Suprapubic skin (tissue), 4 donors: ENCODE data around the gene ATP5MC3. TPM values are rescaled to one million over a fixed set of nuclear protein-coding genes. Genes with fewer than 3 reads are reported as not detected.
"Not testable (repeated sequence)": the region's sequence is repeated elsewhere in the genome, so short reads cannot be mapped to it uniquely, and the experiment has no call there.

ENCODE experiments used
- DNase-seq, 2 donors: peaks; one replicate each; pipeline ENCODE4 v3.0.0-alpha.2; 2019; ENCODE audit warnings: low spot score in 2 of 2
- H3K27ac ChIP-seq: fragments of 200-600 bp; sonication (generic); one replicate; pipeline ENCODE4 v1.5.1; 2019
- H3K27me3 ChIP-seq: fragments of 200-600 bp; sonication (generic); one replicate; pipeline ENCODE4 v1.5.1; 2019
- H3K36me3 ChIP-seq: fragments of 200-600 bp; sonication (generic); one replicate; pipeline ENCODE4 v1.5.1; 2019
- H3K4me1 ChIP-seq: fragments of 200-600 bp; sonication (generic); one replicate; pipeline ENCODE4 v1.5.1; 2019
- H3K4me3 ChIP-seq: fragments of 200-600 bp; sonication (generic); one replicate; pipeline ENCODE4 v1.5.1; 2019; ENCODE audit warnings: mild to moderate bottlenecking
- H3K9me3 ChIP-seq: fragments of 200-600 bp; sonication (generic); one replicate; pipeline ENCODE4 v1.5.1; 2019
- EP300 ChIP-seq: sonication (generic); formaldehyde crosslinking; IDR thresholded peaks from one replicate; pipeline ENCODE4 v1.6.1; 2017; ENCODE audit warnings: antibody characterized with exemption
- POLR2A ChIP-seq, 2 donors: fragments of 450-650 bp; IDR thresholded peaks; one replicate each; pipeline ENCODE4 v1.6.1; 2017; ENCODE audit warnings: antibody characterized with exemption in 2 of 2, mild to moderate bottlenecking in 2 of 2, moderate library complexity in 2 of 2
- POLR2AphosphoS5 ChIP-seq, 3 donors: sonication (generic); formaldehyde crosslinking; IDR thresholded peaks; one replicate each; pipeline ENCODE4 v1.6.1; 2017; ENCODE audit warnings: antibody characterized with exemption in 3 of 3
- WGBS: methylation state at CpG from one replicate; pipeline ENCODE4 v1.1.5; 2018; 5-methylcytosine and 5-hydroxymethylcytosine counted together
- total RNA-seq, 4 donors: library from RNA; depleted of rRNA; stranded (reverse); fragments of >200 nt; gene quantifications; one replicate each; pipeline ENCODE4 v1.1.0, GENCODE V29; 2016
- TF ChIP-seq, protein P1 (sequence below), 2 donors: fragments of 200-600 bp in 1 of 2; fragments of 450-650 bp in 1 of 2; sonication (generic) in 1 of 2; IDR thresholded peaks; one replicate each; pipeline ENCODE4 v1.5.1; 2016 to 2019; ENCODE audit warnings: antibody characterized with exemption in 2 of 2, mild to moderate bottlenecking in 1 of 2, moderate library complexity in 1 of 2

Gene ATP5MC3
- total RNA-seq = 100 to 1,000 TPM in 3 of 4 donors, 10 to 100 TPM in 1; 87.9 to 150 (median 145) TPM

DNA sequence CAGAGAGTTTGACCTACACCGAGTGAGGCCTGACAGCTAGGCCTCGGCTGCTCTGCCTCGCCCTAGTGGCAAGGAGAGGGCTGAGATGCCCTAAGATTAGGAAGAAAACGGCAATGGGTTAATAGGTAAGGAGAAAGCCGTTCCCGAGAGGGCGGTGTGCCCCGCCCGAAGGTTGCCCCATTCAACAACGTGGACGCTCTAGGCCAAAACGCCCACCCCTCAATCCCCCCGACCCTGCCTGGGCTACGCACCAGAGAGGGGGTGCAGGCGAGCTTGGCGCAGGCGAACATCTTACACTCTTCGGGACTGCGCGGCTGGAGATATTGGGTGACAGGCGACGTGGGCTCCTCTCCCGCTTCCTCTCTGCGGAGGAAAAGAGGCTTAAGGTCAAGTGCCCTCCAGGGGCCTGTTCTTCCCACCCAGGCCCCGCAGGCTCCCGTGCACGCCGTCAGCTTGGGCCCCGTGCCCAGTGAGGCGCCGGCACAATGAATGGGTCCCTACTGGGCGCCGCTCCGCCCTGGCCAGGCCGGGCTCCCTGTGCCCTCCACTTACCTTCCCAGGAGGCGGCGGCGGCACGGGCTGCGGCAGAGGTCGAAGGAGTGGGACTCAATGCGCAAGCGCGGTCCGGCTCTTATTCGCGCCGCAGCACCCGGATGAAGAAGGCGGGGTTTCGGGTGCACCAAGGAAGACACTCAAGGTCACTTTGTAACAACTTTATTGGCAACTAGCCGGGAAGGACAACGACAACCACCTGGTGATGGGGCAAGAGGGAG, at the start of gene ATP5MC3:
Gene ATP5MC3 (minus strand): TSS at position 607 of the 773 bp plus-strand sequence. CDS start 317 bp downstream, at position 290.
- Histone ChIP-seq H3K27me3 (no peaks in the 10 kb centered on the region), H3K4me1 (peaks cover 12% of the 10 kb centered on the region), H3K27ac (peak within 1 kb of the TSS; percentile 88), H3K4me3 (peak within 1 kb of the TSS; percentile 89), H3K9me3 (no peaks in the 10 kb centered on the region), H3K36me3 (peaks cover 31% of the 10 kb centered on the region)
- peak in 1 of 3 donors; percentile 72 for TF ChIP-seq POLR2AphosphoS5 (IDR thresholded peaks at IDR 0.05)
- TF ChIP-seq, protein P1, sequence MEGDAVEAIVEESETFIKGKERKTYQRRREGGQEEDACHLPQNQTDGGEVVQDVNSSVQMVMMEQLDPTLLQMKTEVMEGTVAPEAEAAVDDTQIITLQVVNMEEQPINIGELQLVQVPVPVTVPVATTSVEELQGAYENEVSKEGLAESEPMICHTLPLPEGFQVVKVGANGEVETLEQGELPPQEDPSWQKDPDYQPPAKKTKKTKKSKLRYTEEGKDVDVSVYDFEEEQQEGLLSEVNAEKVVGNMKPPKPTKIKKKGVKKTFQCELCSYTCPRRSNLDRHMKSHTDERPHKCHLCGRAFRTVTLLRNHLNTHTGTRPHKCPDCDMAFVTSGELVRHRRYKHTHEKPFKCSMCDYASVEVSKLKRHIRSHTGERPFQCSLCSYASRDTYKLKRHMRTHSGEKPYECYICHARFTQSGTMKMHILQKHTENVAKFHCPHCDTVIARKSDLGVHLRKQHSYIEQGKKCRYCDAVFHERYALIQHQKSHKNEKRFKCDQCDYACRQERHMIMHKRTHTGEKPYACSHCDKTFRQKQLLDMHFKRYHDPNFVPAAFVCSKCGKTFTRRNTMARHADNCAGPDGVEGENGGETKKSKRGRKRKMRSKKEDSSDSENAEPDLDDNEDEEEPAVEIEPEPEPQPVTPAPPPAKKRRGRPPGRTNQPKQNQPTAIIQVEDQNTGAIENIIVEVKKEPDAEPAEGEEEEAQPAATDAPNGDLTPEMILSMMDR (IDR thresholded peaks at IDR 0.05) = no peak
- peak in 1 of 2 donors; percentile 78 for TF ChIP-seq POLR2A (IDR thresholded peaks at IDR 0.05)
- no peak for TF ChIP-seq EP300
- WGBS = under 1% methylated on average over 30 of the region's 53 CpGs
- peak; percentile 94 to 96 for DNase-seq

DNA sequence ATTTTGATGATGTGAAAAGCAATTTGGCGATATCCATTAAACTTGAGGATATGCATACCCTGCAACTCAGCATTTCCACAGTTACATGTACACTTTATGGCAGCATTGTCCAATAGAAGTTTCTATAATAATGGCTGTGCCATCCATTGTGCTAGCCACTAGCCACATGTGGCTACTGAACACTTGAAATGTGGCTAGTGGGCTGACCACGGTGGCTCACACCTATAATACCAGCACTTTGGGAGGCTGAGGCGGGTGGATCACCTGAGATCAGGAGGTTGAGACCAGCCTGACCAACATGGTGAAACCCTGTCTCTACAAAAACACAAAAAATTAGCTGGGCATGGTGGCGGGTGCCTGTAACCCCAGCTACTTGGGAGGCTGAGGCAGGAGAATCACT, 47.1 kb upstream of the ATP5MC3 start:
- H3K27me3 ChIP-seq, H3K4me1 ChIP-seq, H3K27ac ChIP-seq, DNase-seq, H3K9me3 ChIP-seq, H3K4me3 ChIP-seq, H3K36me3 ChIP-seq: not testable (repeated sequence)
- WGBS = 71% methylated on average over 4 of the region's 4 CpGs

DNA sequence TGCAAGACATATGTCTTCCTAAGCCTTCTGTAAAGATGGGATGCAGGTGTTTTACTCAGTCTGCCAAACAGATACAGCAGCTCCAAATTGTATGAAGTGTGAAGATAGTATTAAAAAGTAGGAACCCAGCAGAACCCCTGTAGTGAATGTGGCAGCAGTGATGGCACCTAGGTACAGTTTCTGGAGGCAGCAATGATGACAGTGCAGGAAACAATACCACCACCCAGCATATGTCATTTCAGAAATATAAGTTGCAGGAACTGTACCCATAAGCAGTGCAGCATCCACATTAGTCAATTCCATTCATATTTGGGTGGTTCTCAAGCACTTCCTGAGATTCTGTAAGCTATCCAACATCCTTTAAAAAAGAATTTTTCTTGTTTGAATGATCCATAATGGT, 46.7 kb upstream of the ATP5MC3 start:
- Histone ChIP-seq H3K4me1 (no peaks in the 10 kb centered on the region), H3K27me3 (peaks cover 11% of the 10 kb centered on the region), H3K9me3 (no peaks in the 10 kb centered on the region), H3K4me3 (no peak overlapping the region), H3K36me3 (no peaks in the 10 kb centered on the region), H3K27ac (no peak overlapping the region)
- DNase-seq = no peak
- TF ChIP-seq EP300 = no peak
- no peak for TF ChIP-seq POLR2A (IDR thresholded peaks at IDR 0.05)
- TF ChIP-seq, protein P1 (IDR thresholded peaks at IDR 0.05) = no peak

DNA sequence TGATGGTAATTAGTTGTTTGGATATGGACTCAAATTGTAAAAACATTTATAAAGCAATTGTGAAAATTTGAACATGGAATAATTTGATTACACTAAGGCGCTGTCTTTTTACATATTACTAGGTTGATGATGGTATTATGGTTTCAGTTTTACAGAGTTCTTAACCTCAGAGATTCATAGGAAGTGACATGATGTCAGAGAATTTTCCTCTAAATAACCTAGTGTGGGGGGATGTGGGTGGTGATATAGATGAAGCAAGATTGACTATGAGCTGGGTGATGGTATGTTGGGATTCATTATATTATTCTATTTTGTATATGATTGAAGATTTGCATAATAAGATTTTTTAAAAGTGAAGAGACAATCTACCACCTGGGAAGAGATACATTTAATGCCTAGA, 45.9 kb upstream of the ATP5MC3 start:
- no peak for DNase-seq
- H3K27ac ChIP-seq = no peak overlapping the region
- H3K27me3 ChIP-seq = peaks cover 11% of the 10 kb centered on the region
- no peaks in the 10 kb centered on the region for H3K9me3 ChIP-seq
- TF ChIP-seq EP300 = no peak
- TF ChIP-seq POLR2AphosphoS5 (IDR thresholded peaks at IDR 0.05) = no peak
- TF ChIP-seq, protein P1 (IDR thresholded peaks at IDR 0.05) = no peak
- TF ChIP-seq POLR2A (IDR thresholded peaks at IDR 0.05) = no peak
- 82% methylated on average over 1 of the region's 1 CpG for WGBS
- H3K4me1 ChIP-seq = no peaks in the 10 kb centered on the region
- no peak overlapping the region for H3K4me3 ChIP-seq
- no peaks in the 10 kb centered on the region for H3K36me3 ChIP-seq

DNA sequence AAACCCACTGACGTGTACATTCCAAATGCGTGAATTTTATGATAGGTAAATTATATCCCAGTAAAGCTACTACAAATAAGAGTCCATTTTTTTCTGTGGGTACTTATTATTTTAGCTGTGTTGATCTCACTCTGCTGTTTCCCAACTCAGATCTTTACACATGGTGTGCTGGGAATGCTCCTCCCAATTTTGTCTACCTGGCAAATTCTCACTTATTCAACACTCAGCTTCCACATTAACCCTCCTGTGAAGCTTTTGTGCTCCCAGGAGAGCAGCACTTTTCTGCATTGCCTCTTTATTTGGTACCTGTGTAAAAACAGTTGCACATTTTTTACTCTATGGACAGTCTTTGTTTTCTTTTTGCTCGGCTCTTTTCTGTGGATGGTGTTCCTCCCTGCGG, 38.6 kb upstream of the ATP5MC3 start:
- TF ChIP-seq POLR2AphosphoS5 (IDR thresholded peaks at IDR 0.05) (no peak), POLR2A (IDR thresholded peaks at IDR 0.05) (no peak), EP300 (no peak)
- TF ChIP-seq, protein P1 (IDR thresholded peaks at IDR 0.05) = no peak
- DNase-seq = no peak
- no peak overlapping the region for H3K27ac ChIP-seq
- H3K36me3 ChIP-seq = no peaks in the 10 kb centered on the region
- H3K4me1 ChIP-seq = no peaks in the 10 kb centered on the region
- H3K9me3 ChIP-seq = no peaks in the 10 kb centered on the region
- H3K4me3 ChIP-seq = no peak overlapping the region
- H3K27me3 ChIP-seq = peaks cover 9% of the 10 kb centered on the region
- WGBS = 90% methylated on average over 4 of the region's 4 CpGs
